Mesothelial cell of epicardium (in vitro differentiated cells): ENCODE measurements around the gene PCNX2. TPM values are rescaled to one million over a fixed set of nuclear protein-coding genes. Genes with fewer than 3 reads are reported as not detected.

Source experiments
- DNase-seq, 2 experiments: peaks; one replicate each; pipeline ENCODE4 v3.0.0; 2021; ENCODE audit warnings: low spot score in 2 of 2; ENCODE audit not compliant: unreplicated experiment in 2 of 2
- H3K27ac Mint-ChIP-seq: 2 replicates; pipeline ENCODE4 v1.8.0; 2021; ENCODE audit warnings: mixed read lengths
- H3K27me3 Mint-ChIP-seq: 2 replicates; pipeline ENCODE4 v1.8.0; 2021; ENCODE audit warnings: low read depth, mixed read lengths
- H3K36me3 Mint-ChIP-seq: 2 replicates; pipeline ENCODE4 v1.8.0; 2021; ENCODE audit warnings: mixed read lengths
- H3K4me1 Mint-ChIP-seq: 2 replicates; pipeline ENCODE4 v1.8.0; 2021; ENCODE audit warnings: mixed read lengths
- H3K4me3 Mint-ChIP-seq: 2 replicates; pipeline ENCODE4 v1.8.0; 2021; ENCODE audit warnings: mild to moderate bottlenecking, moderate library complexity, mixed read lengths
- H3K9me3 Mint-ChIP-seq: 2 replicates; pipeline ENCODE4 v1.8.0; 2021; ENCODE audit warnings: mixed read lengths
- total RNA-seq: library from RNA; stranded (reverse); gene quantifications from 3 replicates; pipeline ENCODE4 v1.2.1, GENCODE V29; 2021
- TF ChIP-seq, protein P1 (sequence below): fragments of 200-600 bp; sonication (generic); IDR thresholded peaks from one replicate; pipeline ENCODE4 v1.5.0; 2021; ENCODE audit warnings: antibody characterized with exemption; ENCODE audit not compliant: unreplicated experiment

PCNX2 gene, protein sequence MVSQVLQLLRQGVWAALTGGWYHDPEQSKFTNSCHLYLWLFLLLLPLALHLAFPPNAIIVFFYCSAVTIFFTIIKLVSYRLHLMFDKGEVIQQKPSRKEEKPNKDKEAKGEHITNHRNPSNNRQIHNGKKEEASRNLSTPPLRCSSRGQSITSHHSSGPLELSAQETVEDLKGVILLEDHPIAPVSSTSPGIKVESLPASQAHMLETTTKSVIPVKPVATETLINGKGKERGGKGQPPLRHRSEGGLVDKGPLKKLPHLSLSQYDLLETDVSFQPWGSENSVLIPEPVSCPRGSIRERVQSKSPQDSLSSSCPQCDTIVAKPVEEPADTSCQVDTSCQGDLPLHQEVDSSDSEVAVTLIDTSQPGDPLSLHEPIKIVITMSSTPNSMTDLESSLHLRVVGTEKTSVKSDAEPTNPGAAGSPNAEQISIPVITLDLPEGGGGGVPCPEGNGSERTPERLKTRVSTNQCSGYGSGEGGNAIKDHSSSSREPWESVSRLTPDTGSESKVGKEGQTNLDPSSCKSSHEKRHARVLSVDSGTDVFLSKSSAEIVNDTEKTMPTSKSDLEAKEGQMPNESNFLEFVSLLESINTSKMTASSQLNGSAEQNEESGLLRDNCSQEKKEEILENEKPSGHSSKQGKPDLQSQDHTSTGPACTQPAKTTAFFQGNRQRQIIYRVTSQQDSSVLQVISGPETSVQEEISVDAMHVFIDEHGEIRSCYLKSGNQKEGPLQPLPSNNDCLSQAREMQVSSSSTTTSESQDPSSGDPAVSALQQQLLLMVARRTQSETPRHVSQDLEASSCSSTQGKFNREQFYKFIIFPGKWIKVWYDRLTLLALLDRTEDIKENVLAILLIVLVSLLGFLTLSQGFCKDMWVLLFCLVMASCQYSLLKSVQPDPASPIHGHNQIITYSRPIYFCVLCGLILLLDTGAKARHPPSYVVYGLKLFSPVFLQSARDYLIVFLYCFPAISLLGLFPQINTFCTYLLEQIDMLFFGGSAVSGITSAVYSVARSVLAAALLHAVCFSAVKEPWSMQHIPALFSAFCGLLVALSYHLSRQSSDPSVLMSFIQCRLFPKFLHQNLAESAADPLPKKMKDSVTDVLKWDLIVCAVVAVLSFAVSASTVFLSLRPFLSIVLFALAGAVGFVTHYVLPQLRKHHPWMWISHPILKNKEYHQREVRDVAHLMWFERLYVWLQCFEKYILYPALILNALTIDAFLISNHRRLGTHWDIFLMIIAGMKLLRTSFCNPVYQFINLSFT (N-terminal part only)
- total RNA-seq: 26.8 to 28.4 TPM (median 27.4 TPM) in 3 replicates

DNA sequence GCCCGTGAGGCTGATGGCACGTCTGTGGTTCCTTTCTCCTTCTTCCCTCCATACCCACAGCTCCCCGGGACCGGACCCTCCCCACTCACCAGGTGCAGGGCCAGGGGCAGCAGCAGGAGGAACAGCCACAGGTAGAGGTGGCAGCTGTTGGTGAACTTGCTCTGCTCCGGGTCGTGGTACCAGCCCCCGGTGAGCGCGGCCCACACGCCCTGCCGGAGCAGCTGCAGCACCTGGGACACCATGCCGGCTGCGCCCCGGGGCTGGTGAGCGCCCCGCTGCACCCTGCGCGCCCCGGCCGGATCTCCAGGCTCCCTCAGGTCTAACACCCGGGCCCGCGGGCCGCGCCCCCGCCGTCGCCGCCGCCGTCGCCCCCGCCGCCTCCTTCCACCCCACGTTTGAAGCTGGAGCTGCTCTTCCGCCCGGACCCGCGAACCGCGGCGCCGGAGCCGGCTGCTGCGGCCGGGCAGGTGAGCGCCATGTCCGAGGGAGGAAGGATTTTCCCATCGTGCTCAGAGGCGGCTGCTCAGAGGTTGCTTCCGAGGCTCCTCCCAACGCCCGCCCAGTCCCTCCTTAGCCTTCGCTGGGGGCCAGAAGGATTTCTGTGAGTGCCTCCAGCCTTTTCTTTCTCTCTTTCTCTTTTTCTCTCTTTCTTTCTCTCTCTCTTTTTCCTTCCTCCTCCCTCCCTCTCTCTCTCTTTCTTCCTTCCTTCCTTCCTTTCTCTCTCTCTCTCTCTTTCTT, at the start of gene PCNX2:
Gene PCNX2, minus strand, starts transcription at position 489 of the 738 bp plus-strand sequence. Its CDS starts 247 bp downstream, at position 242.
- Mint-ChIP-seq H3K4me1 (peaks cover 13% of the 10 kb centered on the region), H3K9me3 (no peaks in the 10 kb centered on the region), H3K27ac (peak within 1 kb of the TSS; percentile 28), H3K4me3 (peak within 1 kb of the TSS; percentile 75), H3K27me3 (no peaks in the 10 kb centered on the region), H3K36me3 (no peaks in the 10 kb centered on the region)
- TF ChIP-seq, protein P1, sequence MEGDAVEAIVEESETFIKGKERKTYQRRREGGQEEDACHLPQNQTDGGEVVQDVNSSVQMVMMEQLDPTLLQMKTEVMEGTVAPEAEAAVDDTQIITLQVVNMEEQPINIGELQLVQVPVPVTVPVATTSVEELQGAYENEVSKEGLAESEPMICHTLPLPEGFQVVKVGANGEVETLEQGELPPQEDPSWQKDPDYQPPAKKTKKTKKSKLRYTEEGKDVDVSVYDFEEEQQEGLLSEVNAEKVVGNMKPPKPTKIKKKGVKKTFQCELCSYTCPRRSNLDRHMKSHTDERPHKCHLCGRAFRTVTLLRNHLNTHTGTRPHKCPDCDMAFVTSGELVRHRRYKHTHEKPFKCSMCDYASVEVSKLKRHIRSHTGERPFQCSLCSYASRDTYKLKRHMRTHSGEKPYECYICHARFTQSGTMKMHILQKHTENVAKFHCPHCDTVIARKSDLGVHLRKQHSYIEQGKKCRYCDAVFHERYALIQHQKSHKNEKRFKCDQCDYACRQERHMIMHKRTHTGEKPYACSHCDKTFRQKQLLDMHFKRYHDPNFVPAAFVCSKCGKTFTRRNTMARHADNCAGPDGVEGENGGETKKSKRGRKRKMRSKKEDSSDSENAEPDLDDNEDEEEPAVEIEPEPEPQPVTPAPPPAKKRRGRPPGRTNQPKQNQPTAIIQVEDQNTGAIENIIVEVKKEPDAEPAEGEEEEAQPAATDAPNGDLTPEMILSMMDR: no peak
- peak; percentile 22 to 55 for DNase-seq

DNA sequence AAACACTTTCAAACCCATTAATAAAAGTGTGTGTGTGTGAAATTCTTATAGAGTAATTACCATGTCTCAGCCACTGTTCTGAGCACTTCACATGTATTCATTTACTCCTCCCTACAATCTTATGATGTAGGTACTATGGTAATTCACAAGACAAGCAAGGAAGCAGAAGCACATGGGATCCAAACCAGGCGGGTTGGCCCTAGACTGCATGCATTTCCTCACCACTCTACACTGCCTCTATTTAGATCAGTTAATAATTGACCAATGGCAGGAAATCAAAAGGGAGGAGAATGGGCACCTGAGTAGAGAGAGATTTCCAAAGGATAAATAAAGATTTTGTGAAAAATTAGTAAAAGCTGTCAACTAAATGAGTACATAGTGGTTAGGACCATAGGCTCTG, 47.7 kb upstream of the PCNX2 start:
- H3K36me3 Mint-ChIP-seq: peaks cover 2% of the 10 kb centered on the region
- H3K27ac Mint-ChIP-seq: no peak overlapping the region

DNA sequence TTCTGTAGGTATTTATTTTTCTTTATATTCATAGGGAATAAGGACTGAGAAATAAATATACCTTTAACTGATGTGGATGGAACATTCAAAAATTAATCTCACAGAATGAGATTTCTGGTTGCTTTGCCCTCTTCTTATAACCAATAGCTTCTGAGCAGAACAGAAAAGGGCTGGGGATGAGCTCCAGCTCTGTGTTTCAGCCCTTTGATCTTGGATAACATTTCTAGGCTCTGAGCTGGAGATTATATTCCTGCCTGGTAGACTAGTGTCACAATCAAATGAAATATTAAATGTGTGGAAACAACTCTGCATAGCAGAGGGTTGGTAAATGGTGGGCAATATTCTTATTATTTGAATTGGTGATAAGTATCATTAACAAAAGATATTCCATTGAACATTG, 46.6 kb upstream of the PCNX2 start:
- peaks cover 19% of the 10 kb centered on the region for H3K27me3 Mint-ChIP-seq
- peaks cover 4% of the 10 kb centered on the region for H3K4me1 Mint-ChIP-seq
- no peak overlapping the region for H3K4me3 Mint-ChIP-seq
- DNase-seq: no peak
- H3K27ac Mint-ChIP-seq: no peak overlapping the region
- TF ChIP-seq, protein P1: no peak
- peaks cover 5% of the 10 kb centered on the region for H3K9me3 Mint-ChIP-seq
- H3K36me3 Mint-ChIP-seq: peaks cover 2% of the 10 kb centered on the region

More for the DNA sequence above, 47.7 kb upstream of the PCNX2 start:
- no peak for DNase-seq
- Mint-ChIP-seq H3K27me3 (peaks cover 15% of the 10 kb centered on the region), H3K9me3 (peaks cover 5% of the 10 kb centered on the region), H3K4me1 (peaks cover 8% of the 10 kb centered on the region), H3K4me3 (no peak overlapping the region)
- TF ChIP-seq, protein P1: no peak

DNA sequence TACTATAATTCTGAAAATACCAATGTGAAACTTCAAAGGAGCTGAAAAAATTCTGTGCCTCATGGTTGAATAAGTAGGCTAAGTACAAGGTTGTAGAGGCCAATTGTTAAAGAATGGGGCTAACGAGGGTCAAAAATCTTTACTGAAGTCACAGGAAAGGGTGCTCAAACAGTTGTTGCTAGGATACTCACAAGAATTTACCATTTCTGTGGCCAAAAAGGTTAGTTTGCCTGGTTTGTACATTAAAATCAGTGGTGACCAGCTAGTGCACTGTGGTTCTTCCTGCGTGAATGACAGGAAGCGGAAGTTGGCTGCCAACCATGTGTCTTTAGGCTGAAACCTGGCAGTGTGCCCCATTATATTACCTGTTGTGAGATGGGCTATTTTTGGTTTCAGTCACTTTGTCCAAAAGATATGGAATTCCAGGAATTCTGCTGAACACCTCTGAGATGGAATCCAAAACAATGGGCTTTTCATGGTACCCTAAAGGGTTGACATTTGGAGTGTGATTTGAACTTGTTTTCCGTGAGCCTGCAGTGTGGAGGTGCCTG, 45.5 kb upstream of the PCNX2 start:
- H3K27me3 Mint-ChIP-seq: peaks cover 17% of the 10 kb centered on the region
- TF ChIP-seq, protein P1: no peak
- H3K4me3 Mint-ChIP-seq: no peak overlapping the region
- H3K27ac Mint-ChIP-seq: no peak overlapping the region
- peaks cover 2% of the 10 kb centered on the region for H3K36me3 Mint-ChIP-seq
- DNase-seq: no peak
- peaks cover 11% of the 10 kb centered on the region for H3K9me3 Mint-ChIP-seq
- H3K4me1 Mint-ChIP-seq: peaks cover 4% of the 10 kb centered on the region
